HEK293 (cell line): ENCODE results near the gene TOM1L2.

Source experiments
- BCL11B ChIP-seq: fragments of 450-650 bp; formaldehyde crosslinking; IDR thresholded peaks from 2 replicates; pipeline ENCODE4 v1.5.1; 2016; ENCODE audit warnings: low read depth, missing biosample characterization, missing genetic modification characterization
- FEZF1 ChIP-seq: fragments of 450-650 bp; formaldehyde crosslinking; IDR thresholded peaks from 2 replicates; pipeline ENCODE4 v1.5.1; 2016; ENCODE audit warnings: missing biosample characterization, missing genetic modification characterization
- GLIS1 ChIP-seq: fragments of 450-650 bp; formaldehyde crosslinking; IDR thresholded peaks from 2 replicates; pipeline ENCODE4 v1.5.1; 2016; ENCODE audit warnings: missing biosample characterization, missing genetic modification characterization
- IKZF3 ChIP-seq: fragments of 450-650 bp; IDR thresholded peaks from 2 replicates; pipeline ENCODE4 v1.5.0; 2018; ENCODE audit warnings: missing biosample characterization, mild to moderate bottlenecking, missing genetic modification characterization, moderate library complexity
- KLF10 ChIP-seq: fragments of 450-650 bp; IDR thresholded peaks from 2 replicates; pipeline ENCODE4 v1.5.1; 2018; ENCODE audit warnings: missing biosample characterization, mild to moderate bottlenecking, missing genetic modification characterization
- PRDM1 ChIP-seq: fragments of 450-650 bp; formaldehyde crosslinking; IDR thresholded peaks from 2 replicates; pipeline ENCODE4; 2016; ENCODE audit warnings: missing biosample characterization, missing genetic modification characterization
- YY1 ChIP-seq: fragments of 450-650 bp; formaldehyde crosslinking; IDR thresholded peaks from 2 replicates; pipeline ENCODE4 v1.5.1; 2018; ENCODE audit warnings: missing biosample characterization, missing genetic modification characterization
- ZBTB1 ChIP-seq: fragments of 450-650 bp; formaldehyde crosslinking; IDR thresholded peaks from 2 replicates; pipeline ENCODE4 v1.5.1; 2016; ENCODE audit warnings: missing biosample characterization, missing genetic modification characterization
- ZBTB11 ChIP-seq: fragments of 450-650 bp; formaldehyde crosslinking; conservative IDR thresholded peaks from 2 replicates; pipeline ENCODE4 v1.5.1; 2016; ENCODE audit warnings: low read depth, missing biosample characterization, missing genetic modification characterization
- ZBTB44 ChIP-seq: fragments of 450-650 bp; IDR thresholded peaks from 2 replicates; pipeline ENCODE4 v1.5.1; 2018; ENCODE audit warnings: missing biosample characterization, mild to moderate bottlenecking, missing genetic modification characterization
- ZFP69B ChIP-seq: fragments of 450-650 bp; formaldehyde crosslinking; IDR thresholded peaks from 2 replicates; pipeline ENCODE4 v1.5.1; 2016; ENCODE audit warnings: missing biosample characterization, missing genetic modification characterization
- ZNF10 ChIP-seq: fragments of 450-650 bp; formaldehyde crosslinking; IDR thresholded peaks from 2 replicates; pipeline ENCODE4 v1.5.1; 2017; ENCODE audit warnings: missing biosample characterization, missing genetic modification characterization
- ZNF140 ChIP-seq: fragments of 450-650 bp; formaldehyde crosslinking; IDR thresholded peaks from 2 replicates; pipeline ENCODE4 v1.5.1; 2016; ENCODE audit warnings: missing biosample characterization, missing genetic modification characterization
- ZNF175 ChIP-seq: fragments of 450-650 bp; formaldehyde crosslinking; IDR thresholded peaks from 2 replicates; pipeline ENCODE4 v1.5.1; 2016; ENCODE audit warnings: missing biosample characterization, missing genetic modification characterization
- ZNF18 ChIP-seq: fragments of 450-650 bp; formaldehyde crosslinking; IDR thresholded peaks from 2 replicates; pipeline ENCODE4 v1.5.1; 2016; ENCODE audit warnings: missing biosample characterization, missing genetic modification characterization
- ZNF184 ChIP-seq: fragments of 450-650 bp; IDR thresholded peaks from 2 replicates; pipeline ENCODE4 v1.5.1; 2018; ENCODE audit warnings: missing biosample characterization, mild to moderate bottlenecking, missing genetic modification characterization
- ZNF24 ChIP-seq: fragments of 450-650 bp; formaldehyde crosslinking; IDR thresholded peaks from 2 replicates; pipeline ENCODE4 v1.5.1; 2016; ENCODE audit warnings: missing biosample characterization, missing genetic modification characterization
- ZNF292 ChIP-seq: fragments of 450-650 bp; formaldehyde crosslinking; IDR thresholded peaks from 2 replicates; pipeline ENCODE4 v1.5.1; 2016; ENCODE audit warnings: low read depth, missing biosample characterization, missing genetic modification characterization, borderline replicate concordance
- ZNF354C ChIP-seq: fragments of 450-650 bp; formaldehyde crosslinking; IDR thresholded peaks from 2 replicates; pipeline ENCODE4 v1.5.1; 2016; ENCODE audit warnings: missing biosample characterization, missing genetic modification characterization, low read depth, borderline replicate concordance
- ZNF416 ChIP-seq: fragments of 450-650 bp; formaldehyde crosslinking; IDR thresholded peaks from 2 replicates; pipeline ENCODE4 v1.5.1; 2016; ENCODE audit warnings: missing biosample characterization, missing genetic modification characterization
- ZNF426 ChIP-seq: fragments of 450-650 bp; formaldehyde crosslinking; IDR thresholded peaks from 2 replicates; pipeline ENCODE4 v1.5.1; 2017; ENCODE audit warnings: missing biosample characterization, missing genetic modification characterization, mild to moderate bottlenecking, inconsistent platforms, moderate library complexity
- ZNF473 ChIP-seq: fragments of 450-650 bp; formaldehyde crosslinking; IDR thresholded peaks from 2 replicates; pipeline ENCODE4 v1.5.1; 2017; ENCODE audit warnings: missing biosample characterization, missing genetic modification characterization
- ZNF48 ChIP-seq: fragments of 450-650 bp; formaldehyde crosslinking; IDR thresholded peaks from 2 replicates; pipeline ENCODE4 v1.5.1; 2016; ENCODE audit warnings: missing biosample characterization, missing genetic modification characterization
- ZNF501 ChIP-seq: fragments of 450-650 bp; formaldehyde crosslinking; IDR thresholded peaks from 2 replicates; pipeline ENCODE4 v1.5.1; 2016; ENCODE audit warnings: missing biosample characterization, missing genetic modification characterization
- ZNF530 ChIP-seq: fragments of 450-650 bp; formaldehyde crosslinking; IDR thresholded peaks from 2 replicates; pipeline ENCODE4 v1.5.1; 2016; ENCODE audit warnings: low read depth, missing biosample characterization, missing genetic modification characterization
- ZNF555 ChIP-seq: fragments of 450-650 bp; formaldehyde crosslinking; conservative IDR thresholded peaks from 2 replicates; pipeline ENCODE4 v1.5.1; 2017; ENCODE audit warnings: missing biosample characterization, mild to moderate bottlenecking, missing genetic modification characterization, inconsistent platforms
- ZNF580 ChIP-seq: fragments of 450-650 bp; formaldehyde crosslinking; IDR thresholded peaks from 2 replicates; pipeline ENCODE4 v1.5.1; 2016; ENCODE audit warnings: missing biosample characterization, missing genetic modification characterization
- ZNF626 ChIP-seq: fragments of 450-650 bp; sonication (Bioruptor Pico); formaldehyde crosslinking; IDR thresholded peaks from 2 replicates; pipeline ENCODE4 v1.5.1; 2018; ENCODE audit warnings: missing biosample characterization, missing genetic modification characterization, inconsistent platforms
- ZNF639 ChIP-seq: fragments of 450-650 bp; formaldehyde crosslinking; IDR thresholded peaks from 2 replicates; pipeline ENCODE4 v1.5.1; 2016; ENCODE audit warnings: missing biosample characterization, missing genetic modification characterization
- ZNF660 ChIP-seq: fragments of 450-650 bp; IDR thresholded peaks from 2 replicates; pipeline ENCODE4 v1.5.1; 2018; ENCODE audit warnings: missing biosample characterization, mild to moderate bottlenecking, missing genetic modification characterization
- ZNF704 ChIP-seq: fragments of 450-650 bp; formaldehyde crosslinking; IDR thresholded peaks from 2 replicates; pipeline ENCODE4 v1.5.1; 2016; ENCODE audit warnings: missing biosample characterization, missing genetic modification characterization
- ZSCAN16 ChIP-seq: fragments of 450-650 bp; formaldehyde crosslinking; IDR thresholded peaks from 2 replicates; pipeline ENCODE4 v1.5.1; 2016; ENCODE audit warnings: missing biosample characterization, missing genetic modification characterization

Gene TOM1L2

GRCh38 chr17:17913695-17914332 lies 58.4 kb downstream of the TOM1L2 start (continued):
- TF ChIP-seq ZNF580 (tag by site-specific recombination): 0 out of 2 replicates have a peak, but pooled peaks have one; percentile 73
- no peak for TF ChIP-seq ZNF426
- peak; percentile 92 for TF ChIP-seq ZBTB44
- peak; percentile 42; the same call in 1 of the 2 replicates for TF ChIP-seq PRDM1
- no peak for TF ChIP-seq ZNF704
- no peak for TF ChIP-seq ZNF416 (tag by site-specific recombination)
- TF ChIP-seq ZNF175: no peak
- peak; percentile 95 for TF ChIP-seq ZNF660
- TF ChIP-seq KLF10 (tag by site-specific recombination): peak; percentile 85
- no peak for TF ChIP-seq ZNF473
- peak; percentile 70; the same call in 1 of the 2 replicates for TF ChIP-seq ZNF10 (tag by site-specific recombination)
- TF ChIP-seq ZNF24 (tag by site-specific recombination): peak; percentile 92
- peak; percentile 70 for TF ChIP-seq ZFP69B (tag by site-specific recombination)
- TF ChIP-seq GLIS1 (tag by site-specific recombination): peak; percentile 98
- TF ChIP-seq ZNF48 (tag by site-specific recombination): no peak
- TF ChIP-seq ZBTB11 (tag by site-specific recombination): peak; percentile 15; the same call in 1 of the 2 replicates
- no peak for TF ChIP-seq ZNF140 (tag by site-specific recombination)
- no peak for TF ChIP-seq ZNF292 (tag by site-specific recombination)
- no peak for TF ChIP-seq ZNF555 (tag by site-specific recombination)
- no peak for TF ChIP-seq ZNF530 (tag by site-specific recombination)
- TF ChIP-seq ZSCAN16 (tag by site-specific recombination): no peak
- TF ChIP-seq ZNF184 (tag by site-specific recombination): peak; percentile 72; the same call in 1 of the 2 replicates
- TF ChIP-seq ZBTB1 (tag by site-specific recombination): peak; percentile 91
- TF ChIP-seq ZNF501 (tag by site-specific recombination): peak; percentile 82
- peak; percentile 90 for TF ChIP-seq ZNF18 (tag by site-specific recombination)
- no peak for TF ChIP-seq ZNF354C
- TF ChIP-seq IKZF3 (tag by site-specific recombination): peak; percentile 99
- peak; percentile 88 for TF ChIP-seq FEZF1 (tag by site-specific recombination)
- TF ChIP-seq ZNF626: no peak
- peak; percentile 68 for TF ChIP-seq ZNF639 (tag by site-specific recombination)
- TF ChIP-seq YY1: peak; percentile 65
- TF ChIP-seq BCL11B: no peak
